ENCODE results near the gene CBL.

CBL gene

DNA sequence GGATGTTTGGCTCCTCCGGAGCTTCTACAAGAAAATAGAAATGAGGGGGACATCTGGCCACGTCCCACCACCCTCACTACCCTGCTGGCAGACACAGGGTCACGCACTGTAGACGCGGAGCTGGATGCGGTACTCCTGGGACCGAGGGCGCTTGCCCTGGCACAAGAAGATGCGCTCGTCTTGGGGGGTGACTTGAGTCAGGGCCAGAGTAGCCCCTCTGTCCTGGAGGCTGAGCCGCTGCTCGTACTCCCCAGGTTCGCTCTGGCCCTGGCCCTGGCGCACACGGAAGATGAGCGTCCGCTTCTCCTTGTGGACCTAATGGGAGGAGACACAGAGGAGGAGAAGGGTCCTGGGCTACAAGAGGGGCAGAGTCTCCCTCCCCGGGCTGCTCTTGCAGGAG lies 108.6 kb downstream of the CBL start:
- no peak overlapping the region for H3K4me3 ChIP-seq (ENCODE audit: low read length)
- no peak for TF ChIP-seq ZNF274 (IDR thresholded peaks at IDR 0.05; ENCODE audit: low read depth, low read length)

DNA sequence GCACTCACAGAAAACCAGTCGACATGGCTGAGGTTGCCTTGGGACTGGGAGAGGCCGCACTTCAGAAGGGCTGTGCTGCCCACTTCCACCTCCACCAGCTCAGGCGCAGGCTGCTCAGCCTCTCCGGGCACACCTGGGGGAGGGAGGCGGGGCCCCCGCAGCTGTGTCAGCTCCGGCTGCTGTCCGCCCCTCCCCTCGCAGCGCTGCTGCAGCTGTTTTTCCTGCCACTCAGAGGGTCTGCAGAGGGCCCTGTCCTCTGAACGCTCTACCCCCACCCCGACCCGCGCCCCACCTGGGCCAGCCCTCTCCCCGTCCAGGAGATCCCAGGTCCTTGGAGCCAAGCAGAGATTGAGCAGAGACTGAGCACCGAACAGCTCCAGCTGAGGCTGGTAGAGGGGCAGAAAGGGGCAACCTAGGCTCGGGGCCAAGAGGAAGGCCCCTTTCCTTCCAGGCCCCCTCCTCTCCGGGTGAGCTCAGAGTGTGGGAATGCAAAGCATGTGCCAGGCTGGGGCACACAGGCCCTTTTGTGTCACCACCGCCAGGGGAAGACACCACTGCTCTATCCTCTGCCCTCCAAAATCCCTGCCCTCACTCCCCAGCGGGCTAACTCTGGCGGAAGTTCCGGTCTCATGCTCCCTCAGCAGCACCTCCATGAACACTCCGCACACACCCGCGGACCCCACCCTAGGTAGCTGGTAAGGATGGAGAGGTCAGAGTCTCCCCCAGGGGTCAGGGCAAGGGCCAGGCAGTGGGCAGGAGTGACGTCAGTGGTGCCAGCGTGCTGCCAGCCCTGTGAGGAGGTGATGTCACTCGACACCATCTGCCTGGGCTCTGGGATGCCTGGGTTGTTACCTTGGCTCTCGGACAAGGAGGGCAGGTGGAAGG lies 109.2 kb downstream of the CBL start:
- no peak for TF ChIP-seq ZNF274 (IDR thresholded peaks at IDR 0.05; ENCODE audit: low read depth, low read length)
- peak overlapping the region; percentile 3; the same call in 1 of the 2 replicates for H3K4me3 ChIP-seq (ENCODE audit: low read length)

DNA sequence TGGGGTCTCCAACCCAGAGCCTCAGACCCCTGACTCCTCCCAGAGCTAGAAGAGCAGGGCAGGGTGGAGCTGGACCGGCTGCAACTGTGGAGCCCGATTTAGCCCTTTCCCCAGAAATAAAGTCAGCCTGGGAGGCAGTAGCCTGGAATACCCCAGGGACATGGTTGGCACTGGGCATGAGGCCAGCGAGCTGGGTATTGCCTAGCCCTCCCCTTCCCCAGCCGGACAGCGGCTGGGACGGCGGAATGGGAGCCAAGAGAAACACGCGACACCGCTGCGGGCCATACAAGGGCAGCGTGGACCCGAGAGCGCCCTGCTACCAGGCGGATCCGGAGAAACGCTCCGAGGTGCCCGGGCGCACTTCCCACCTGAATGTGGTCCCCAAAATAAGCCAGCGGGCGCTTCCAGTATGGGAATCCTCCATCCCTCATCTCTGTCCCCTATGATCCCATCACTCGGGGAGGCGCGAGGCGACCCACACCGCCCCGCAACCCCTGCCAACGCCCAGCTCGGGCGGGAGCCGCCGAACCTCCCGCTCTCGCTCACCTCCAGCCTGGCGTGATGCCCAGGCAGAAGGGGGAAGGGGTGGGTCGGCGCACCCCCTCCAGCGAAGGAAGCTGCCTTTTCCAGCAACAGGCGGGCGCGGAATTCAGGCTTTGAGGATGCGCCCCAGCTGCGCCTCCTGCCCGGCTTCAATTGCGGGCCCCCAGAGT lies 110.0 kb downstream of the CBL start:
- TF ChIP-seq ZNF274 (IDR thresholded peaks at IDR 0.05; ENCODE audit: low read depth, low read length) = no peak
- peak overlapping the region; percentile 3; the same call in 1 of the 2 replicates for H3K4me3 ChIP-seq (ENCODE audit: low read length)

DNA sequence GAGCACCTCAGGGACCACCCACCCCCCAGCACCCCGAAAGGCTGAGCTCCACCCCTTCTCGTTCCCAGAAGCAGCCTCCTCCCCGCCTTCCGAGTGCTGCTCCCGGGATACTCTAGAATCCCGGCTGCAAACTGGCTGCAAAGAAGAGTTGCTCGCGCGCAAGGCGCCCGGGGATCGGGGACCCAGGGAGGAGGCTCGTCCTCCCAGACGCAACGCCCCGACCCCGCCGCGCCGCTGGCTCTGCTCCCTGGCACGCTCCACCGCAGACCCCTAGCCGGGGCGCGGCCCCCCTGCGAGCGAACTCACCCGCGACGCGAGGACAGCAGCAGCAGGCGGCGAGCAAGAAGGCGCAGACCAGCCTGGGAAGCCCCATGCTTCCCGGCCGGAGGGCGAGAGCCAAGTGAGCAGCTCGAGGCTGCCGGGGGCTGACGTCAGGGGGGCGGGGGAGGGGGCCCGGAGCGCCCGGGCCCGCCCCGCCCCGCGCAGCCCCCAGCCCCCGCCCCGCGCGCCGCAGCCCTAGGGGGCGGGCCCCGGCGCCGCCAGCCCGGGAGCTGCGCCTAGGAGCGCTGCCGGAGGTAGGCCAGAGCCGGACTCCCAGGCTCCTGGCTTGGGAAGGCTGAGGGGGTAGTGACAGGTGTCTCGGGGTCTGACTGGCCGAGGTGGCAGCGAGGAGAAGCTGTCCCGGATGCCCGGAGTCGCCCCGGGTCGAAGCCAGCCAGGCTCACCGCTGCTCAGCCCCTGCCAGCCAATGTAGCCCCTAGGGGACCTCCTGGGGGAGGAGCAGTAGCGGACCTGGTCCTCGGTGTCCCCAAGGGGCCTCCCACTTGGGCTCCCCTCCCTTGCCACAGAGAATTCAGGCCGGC lies 110.8 kb downstream of the CBL start, which contains the start of gene MCAM:
Gene MCAM (minus strand): TSS at position 402 of the 863 bp plus-strand sequence. CDS start 29 bp downstream, at position 373.
- H3K4me3 ChIP-seq (ENCODE audit: low read length) = peak within 1 kb of the TSS; percentile 3; the same call in 1 of the 2 replicates
- no peak for TF ChIP-seq ZNF274 (IDR thresholded peaks at IDR 0.05; ENCODE audit: low read depth, low read length)

DNA sequence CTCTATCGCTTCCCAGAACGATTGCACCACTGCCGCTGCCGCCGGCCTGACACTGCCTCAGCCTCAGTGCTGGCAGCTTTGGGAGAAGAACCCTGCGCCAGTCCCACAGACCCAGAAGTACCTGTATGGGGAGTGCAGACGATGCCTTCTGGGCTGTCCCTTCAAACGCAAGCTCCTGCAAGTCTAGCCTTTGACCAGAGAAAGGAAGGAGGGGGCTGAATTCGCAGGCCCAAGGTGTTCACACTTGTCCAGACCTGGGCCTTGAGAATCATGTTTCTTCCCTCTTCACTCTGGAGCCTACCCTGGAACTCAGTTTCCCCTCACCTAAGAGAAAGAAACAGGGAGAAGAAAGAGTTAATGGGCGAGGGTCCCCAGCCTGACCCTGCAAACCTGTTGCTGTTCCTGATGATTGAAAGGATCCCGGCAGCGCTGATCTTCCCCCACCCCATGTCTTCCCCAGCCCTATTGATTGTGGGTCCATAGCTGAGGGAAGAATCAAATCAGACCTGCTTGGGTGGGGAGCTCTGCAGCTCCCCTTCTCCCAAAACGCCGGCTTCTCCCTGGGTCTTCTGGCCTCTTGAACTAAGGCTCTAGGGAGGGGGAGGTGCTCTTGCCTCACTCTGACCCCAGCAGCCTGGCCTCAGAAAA lies 111.6 kb downstream of the CBL start:
- TF ChIP-seq ZNF274 (IDR thresholded peaks at IDR 0.05; ENCODE audit: low read depth, low read length) = no peak
- H3K4me3 ChIP-seq (ENCODE audit: low read length) = no peak overlapping the region

DNA sequence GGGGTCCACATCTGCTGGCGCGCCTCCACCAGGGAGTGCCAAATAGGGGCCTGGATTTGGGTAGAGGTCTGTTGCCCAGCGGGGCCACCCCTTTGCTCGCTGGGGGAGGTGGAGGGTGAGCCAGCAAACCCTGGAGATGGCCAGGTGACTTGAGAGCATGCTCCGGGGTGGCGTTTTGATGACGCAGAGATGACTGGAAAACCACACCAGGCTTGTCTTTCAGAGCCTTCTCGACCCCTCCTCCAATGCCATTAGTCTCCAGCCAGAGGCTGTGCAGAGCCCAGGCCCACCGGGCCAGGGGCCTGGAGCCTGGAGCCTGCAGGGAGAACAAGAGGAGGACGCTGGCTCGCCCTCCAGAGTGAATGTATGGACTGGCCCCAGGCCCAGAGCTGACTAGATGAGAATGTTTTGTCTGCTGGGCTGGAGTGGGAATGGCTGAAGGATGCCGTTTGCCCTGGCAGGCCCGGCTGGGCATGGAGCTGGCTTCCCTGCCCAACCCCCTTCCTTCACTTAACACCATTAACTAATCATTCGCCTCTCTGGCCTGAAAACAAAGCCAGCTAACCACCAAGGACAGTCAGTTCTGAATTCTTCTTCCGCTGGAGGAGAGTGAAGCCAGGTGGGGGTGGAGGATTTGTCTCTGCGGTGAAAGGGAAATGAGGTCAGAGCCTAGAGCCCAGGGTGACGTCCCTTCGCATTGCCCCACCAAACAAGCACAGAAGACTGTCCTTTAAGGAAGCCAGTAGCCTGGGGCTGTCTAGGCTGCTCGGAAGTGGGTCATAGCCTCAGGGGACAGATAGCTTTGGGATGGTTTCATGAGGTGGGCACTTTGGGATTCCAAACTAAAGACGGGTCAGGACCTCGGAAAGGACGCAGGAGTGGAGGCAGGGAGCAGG lies 112.3 kb downstream of the CBL start:
- TF ChIP-seq ZNF274 (IDR thresholded peaks at IDR 0.05; ENCODE audit: low read depth, low read length) = no peak
- H3K4me3 ChIP-seq (ENCODE audit: low read length) = no peak overlapping the region

DNA sequence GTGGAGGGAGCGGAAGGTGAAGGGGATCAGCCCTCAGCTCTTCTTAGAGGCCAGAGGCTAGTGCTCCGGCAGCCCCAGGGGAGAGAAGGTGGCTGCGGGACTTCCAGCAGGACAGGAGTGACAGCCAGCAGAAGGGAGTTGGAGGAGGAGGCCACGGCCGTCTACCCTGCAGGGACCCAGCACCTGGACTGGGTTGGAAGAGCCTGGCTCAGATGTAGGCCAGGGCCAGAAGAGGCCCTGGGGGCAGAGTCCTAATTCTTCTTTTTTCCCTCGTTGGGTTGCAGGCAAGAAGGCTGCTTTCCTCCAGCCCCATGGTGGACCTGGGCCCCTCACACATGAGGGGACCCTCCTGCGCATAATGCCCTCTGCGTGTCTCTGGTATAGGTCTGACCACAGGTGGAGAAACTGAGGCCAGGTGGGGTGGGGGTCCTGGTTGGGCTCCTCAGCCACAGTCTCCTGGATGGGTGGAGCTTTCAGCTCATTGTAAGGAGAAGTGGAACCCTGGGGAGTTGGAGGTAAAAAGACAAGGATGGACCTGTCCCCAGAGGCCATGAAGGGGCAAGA lies 113.1 kb downstream of the CBL start:
- H3K4me3 ChIP-seq (ENCODE audit: low read length) = no peak overlapping the region
- no peak for TF ChIP-seq ZNF274 (IDR thresholded peaks at IDR 0.05; ENCODE audit: low read depth, low read length)

DNA sequence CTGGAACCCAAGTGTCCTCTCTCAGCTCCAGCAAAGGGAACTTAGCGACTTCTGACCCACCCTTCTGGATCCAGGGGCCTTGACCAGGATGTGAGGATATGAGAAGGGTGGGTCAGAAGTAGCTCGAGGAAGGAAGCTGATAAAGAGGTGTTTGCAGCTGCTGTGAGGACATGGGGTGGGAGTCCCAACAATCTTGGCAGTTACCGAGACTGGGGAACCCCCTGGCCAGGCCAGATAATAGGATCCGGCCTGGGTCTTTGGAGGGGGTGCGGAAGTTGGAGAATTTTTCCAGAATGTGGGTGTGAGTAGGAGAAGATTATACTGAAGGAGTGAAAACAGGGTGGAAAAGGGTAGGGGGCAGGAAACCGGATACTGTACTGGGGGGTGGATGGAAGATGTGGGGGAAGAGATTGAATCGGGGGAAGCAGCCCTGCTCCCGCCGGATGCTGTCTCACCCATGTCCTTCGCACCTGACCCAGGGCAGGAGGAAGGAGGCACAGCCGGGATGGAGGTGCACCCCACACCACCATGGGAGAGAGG lies 113.6 kb downstream of the CBL start:
- no peak for TF ChIP-seq ZNF274 (IDR thresholded peaks at IDR 0.05; ENCODE audit: low read depth, low read length)
- no peak overlapping the region for H3K4me3 ChIP-seq (ENCODE audit: low read length)

DNA sequence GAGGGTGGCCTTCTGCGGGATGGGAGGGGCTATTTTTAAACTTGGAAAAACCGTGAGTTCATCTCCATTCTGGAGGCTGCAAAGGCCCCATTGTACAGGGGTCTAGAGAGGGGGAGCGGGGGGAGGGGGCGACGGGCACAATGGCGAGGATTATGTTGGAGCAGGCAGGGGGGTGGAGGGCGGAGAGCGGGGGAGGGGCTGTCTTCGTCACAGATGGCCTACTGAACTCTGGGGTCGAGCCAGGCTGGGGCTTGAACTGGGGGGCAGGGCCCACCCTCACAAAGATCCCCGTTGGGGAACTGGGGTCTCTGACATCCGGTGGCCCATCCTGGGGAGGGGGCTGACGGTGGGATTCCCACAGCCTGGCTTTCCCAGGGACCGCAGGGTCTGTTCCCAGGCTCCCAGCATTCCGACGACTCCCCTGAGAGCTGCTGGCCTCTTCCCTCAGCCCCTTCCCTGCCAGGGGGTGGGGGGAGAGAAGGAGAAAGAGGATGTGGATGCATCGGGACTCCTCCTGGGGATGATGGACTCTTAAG lies 114.2 kb downstream of the CBL start:
- TF ChIP-seq ZNF274 (IDR thresholded peaks at IDR 0.05; ENCODE audit: low read depth, low read length) = no peak

DNA sequence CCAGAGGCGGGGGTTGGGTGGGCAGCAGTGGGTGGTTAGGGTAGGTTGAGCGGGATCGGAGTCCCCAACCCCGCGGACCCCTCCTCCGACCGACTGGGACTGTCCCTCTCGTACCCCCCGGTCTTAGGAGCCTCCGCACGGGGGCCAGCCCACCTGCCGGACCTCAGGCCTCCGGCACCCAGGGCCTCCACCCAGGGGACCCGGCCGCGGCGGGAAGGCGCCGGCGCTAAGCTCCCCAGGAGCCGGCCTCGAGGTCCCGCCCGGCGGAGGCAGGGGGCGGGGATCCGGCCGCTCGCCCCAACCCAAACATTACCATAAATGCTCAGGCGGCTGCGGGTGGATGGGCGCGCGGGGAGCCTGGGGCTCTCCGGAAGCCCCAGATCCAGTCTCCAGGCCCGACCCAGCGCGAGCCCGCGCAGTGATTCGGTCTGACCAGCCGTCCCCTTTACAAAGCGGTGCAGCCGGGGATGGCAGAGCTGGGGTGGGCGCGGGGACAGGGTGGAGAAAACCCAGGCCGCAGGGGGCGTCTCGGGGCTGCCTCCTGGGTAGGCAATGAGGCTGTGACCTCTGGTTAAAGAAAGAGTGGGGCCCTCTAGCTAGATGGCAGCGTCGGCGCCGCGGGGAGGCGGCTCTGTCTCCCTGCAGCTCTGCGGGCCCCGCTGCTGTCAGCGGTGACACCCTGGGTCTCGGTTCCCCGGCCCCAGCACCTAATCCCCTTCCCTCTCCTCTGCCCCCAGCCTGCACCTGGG lies 114.8 kb downstream of the CBL start:
- no peak for TF ChIP-seq ZNF274 (IDR thresholded peaks at IDR 0.05; ENCODE audit: low read depth, low read length)
- H3K4me3 ChIP-seq (ENCODE audit: low read length) = peak overlapping the region; percentile 47; the same call in 1 of the 2 replicates

More for the DNA sequence above, 114.2 kb downstream of the CBL start:
- peak overlapping the region; percentile 47; the same call in 1 of the 2 replicates for H3K4me3 ChIP-seq (ENCODE audit: low read length)

DNA sequence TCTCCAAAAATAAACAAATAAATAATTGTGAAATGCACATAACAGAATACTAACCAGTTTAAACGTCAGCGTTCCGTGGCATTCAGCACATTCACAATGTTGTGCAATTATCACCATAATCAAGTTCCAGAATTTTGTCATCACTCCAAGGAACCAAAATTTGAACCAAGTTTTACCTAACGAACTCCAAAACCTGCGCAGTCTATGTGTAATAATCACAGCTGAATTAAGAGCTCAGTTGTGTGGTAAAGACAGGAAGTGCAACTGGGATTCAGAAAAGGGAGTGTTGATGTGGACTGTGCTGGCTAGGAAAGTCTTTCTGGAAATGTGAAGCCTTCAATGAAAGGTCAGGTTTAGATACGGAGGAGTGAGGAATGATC lies 116.2 kb downstream of the CBL start:
- TF ChIP-seq ZNF274 (IDR thresholded peaks at IDR 0.05; ENCODE audit: low read depth, low read length) = no peak
- no peak overlapping the region for H3K4me3 ChIP-seq (ENCODE audit: low read length)

Measured in GM08714 (cell line).